Heart right ventricle (tissue), 16 donors: ENCODE results near the gene ABLIM1. TPM values are rescaled to one million over a fixed set of nuclear protein-coding genes. Genes with fewer than 3 reads are reported as not detected.

Source experiments
- ATAC-seq, 8 donors: fragments of 200-7000 bp; cut with Tn5 transposase; one replicate each; pipeline ENCODE4 v1.9.1; 2020; ENCODE audit warnings: mild to moderate bottlenecking in 8 of 8, moderate library complexity in 8 of 8, moderate number of reproducible peaks in 1 of 8
- DNase-seq, 2 donors: peaks; one replicate each; pipeline ENCODE4 v3.0.0-alpha.2; 2020
- H3K27ac ChIP-seq, 10 donors: fragments of 200-600 bp; sonication (generic) in 2 of 10; one replicate each; pipeline versions ENCODE4 v1.5.0 to v1.8.0; 2020 to 2022; ENCODE audit warnings: mild to moderate bottlenecking in 3 of 10
- H3K27me3 ChIP-seq, 7 donors: fragments of 200-600 bp; one replicate each; pipeline ENCODE4 v1.8.0; 2021 to 2022; ENCODE audit warnings: mild to moderate bottlenecking in 2 of 7
- H3K36me3 ChIP-seq, 9 donors: fragments of 200-600 bp; sonication (generic) in 1 of 9; one replicate each; pipeline versions ENCODE4 v1.5.0 to v1.8.0; 2020 to 2022; ENCODE audit warnings: mild to moderate bottlenecking in 2 of 9
- H3K4me1 ChIP-seq, 9 donors: fragments of 200-600 bp; sonication (generic) in 1 of 9; one replicate each; pipeline versions ENCODE4 v1.5.0 to v1.8.0; 2020 to 2022; ENCODE audit warnings: mild to moderate bottlenecking in 4 of 9
- H3K4me3 ChIP-seq, 10 donors: fragments of 200-600 bp; sonication (generic) in 2 of 10; one replicate each; pipeline versions ENCODE4 v1.5.0 to v1.8.0; 2020 to 2022; ENCODE audit warnings: mild to moderate bottlenecking in 7 of 10, moderate library complexity in 2 of 10
- H3K9me3 ChIP-seq, 11 donors: fragments of 200-600 bp in 10 of 11; sonication (generic) in 2 of 11; one replicate each; pipeline versions ENCODE4 v1.5.0 to v1.8.0; 2013 to 2022; ENCODE audit warnings: mild to moderate bottlenecking in 2 of 11, control low read depth in 1 of 11, moderate library complexity in 1 of 11
- WGBS, 2 donors: extraction: QIAGEN DNeasy Blood & Tissue Kit; methylation state at CpG; one replicate each; pipeline ENCODE4 v1.1.7; 2013; ENCODE audit warnings: inconsistent platforms in 1 of 2; 5-methylcytosine and 5-hydroxymethylcytosine counted together
- intact Hi-C, 10 donors: fragments of 100-400 bp; cut with DNase I; formaldehyde crosslinking; loops; one replicate each; pipeline versions ENCODE4 v1.11.1 to v1.14.2; 2022
- polyA plus RNA-seq, 2 donors: library from polyadenylated mRNA; stranded (reverse); fragments of 200-250 nt; gene quantifications; one replicate each; pipeline ENCODE4 v1.2.3, GENCODE V29; 2013
- total RNA-seq, 10 donors: library from RNA; stranded (reverse); fragmentation: NEBNext Ultra II Directional in 3 of 10; extraction: Animal tissue kit (Norgen Biotek cat#: 25700) in 3 of 10; gene quantifications; one replicate each; pipeline versions ENCODE4 v1.2.1 to v1.2.4, GENCODE V29; 2021 to 2023
- TF ChIP-seq, protein P1 (sequence below), 9 donors: fragments of 200-600 bp; sonication (generic) in 2 of 9; IDR thresholded peaks; one replicate each; pipeline versions ENCODE4 v1.5.0 to v1.8.0; 2021 to 2022; ENCODE audit warnings: antibody characterized with exemption in 9 of 9, mild to moderate bottlenecking in 5 of 9, moderate library complexity in 1 of 9
- donor health status: Arrhythmogenic right ventricular cardiomyopathy.
- donor health status: ischemic (EF 13 %, LVEDD 7.1; RV severe dilation, severe dysfunction).
- donor health status: healthy with polysubstance abuse.
- donor health status: DM: no; HTN: yes; CAD: no.
- donor health status: DM: no; HTN: no; CAD: no.
- donor health status: ischemic (EF 25% LVEDD 6.9; RV normal size, moderate dysfunction).
- donor health status: ischemic (EF 25% LVEDD 5.7; RV mildly dilated, moderate dysfunction).
- donor health status: healthy.
- donor health status: DM: yes; HTN: yes; CAD: no.
- donor health status: Ischemic cardiomyopathy.
- donor health status: ischemic (EF 35%, LVEDD 5.7; RV mildly dilated, moderate dysfunction).
- donor health status: nonischemic (EF 11% LVEDD 7.7; RV severe dilation, severe dysfunction).
- donor health status: DM: yes; HTN: yes; CAD: no.
- donor health status: PGD.
- donor health status: ischemic (EF 29% LVEDD 5.4; RV normal size, mild dysfunction).
- donor health status: nonischemic (EF 23%, LVEDD 6.1; RV moderate dilation, normal function).

The ABLIM1 gene
- total and polyA plus RNA-seq, 12 donors = 119 to 816 (median 600) TPM

DNA sequence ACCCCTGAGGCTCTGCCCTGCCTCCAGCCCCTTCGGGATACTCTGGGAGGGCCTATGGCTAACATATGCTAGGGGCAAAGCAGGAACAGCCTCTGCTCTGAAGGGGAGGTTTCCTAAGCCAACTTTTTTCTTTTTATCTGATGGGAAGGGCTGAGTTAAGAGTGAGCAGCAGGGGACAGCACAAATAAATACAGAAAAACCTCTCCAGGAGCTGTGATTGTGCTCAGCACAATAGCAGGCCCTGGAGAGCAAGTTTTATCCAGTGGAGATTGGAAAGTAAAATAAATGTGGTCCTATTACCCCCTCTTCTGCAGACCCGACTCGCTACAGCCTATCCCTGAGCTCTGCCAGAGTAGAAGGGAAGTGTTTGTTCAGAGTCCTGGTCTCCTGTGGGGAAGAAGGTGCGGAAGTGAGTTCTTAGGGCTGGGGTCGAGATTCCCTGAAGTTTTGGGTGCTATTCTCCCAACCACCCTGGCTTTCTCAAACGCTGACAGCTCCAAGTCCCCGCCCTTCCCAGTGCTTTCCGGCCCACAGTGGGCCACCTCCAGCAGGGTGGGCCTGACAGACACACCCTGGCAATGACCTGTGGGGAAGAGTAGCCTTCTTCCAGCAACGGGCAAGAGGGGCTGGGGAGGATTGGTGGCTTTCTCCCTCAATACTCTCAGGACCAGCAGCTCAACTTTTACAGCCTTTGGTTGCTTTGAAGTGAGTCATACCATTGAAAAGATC is 230.8 kb downstream of the ABLIM1 start:
- Histone ChIP-seq H3K9me3 (no peaks in the 10 kb centered on the region), H3K27me3 (no peaks in the 10 kb centered on the region), H3K36me3 (peaks cover 0 to 25% (median 0%) of the 10 kb centered on the region in 9 donors), H3K27ac (peak overlapping the region in 9 of 10 donors; percentile 6 to 85 (median 64)), H3K4me1 (peaks cover 3 to 29% (median 20%) of the 10 kb centered on the region in 9 donors), H3K4me3 (no peak overlapping the region)
- intact Hi-C loops = loop anchor here in 3 of 10 donors (2.0 to 5.0 kb wide), 2 partner anchors 122 to 125 kb away; no protein-coding TSS in a partner anchor
- TF ChIP-seq, protein P1, sequence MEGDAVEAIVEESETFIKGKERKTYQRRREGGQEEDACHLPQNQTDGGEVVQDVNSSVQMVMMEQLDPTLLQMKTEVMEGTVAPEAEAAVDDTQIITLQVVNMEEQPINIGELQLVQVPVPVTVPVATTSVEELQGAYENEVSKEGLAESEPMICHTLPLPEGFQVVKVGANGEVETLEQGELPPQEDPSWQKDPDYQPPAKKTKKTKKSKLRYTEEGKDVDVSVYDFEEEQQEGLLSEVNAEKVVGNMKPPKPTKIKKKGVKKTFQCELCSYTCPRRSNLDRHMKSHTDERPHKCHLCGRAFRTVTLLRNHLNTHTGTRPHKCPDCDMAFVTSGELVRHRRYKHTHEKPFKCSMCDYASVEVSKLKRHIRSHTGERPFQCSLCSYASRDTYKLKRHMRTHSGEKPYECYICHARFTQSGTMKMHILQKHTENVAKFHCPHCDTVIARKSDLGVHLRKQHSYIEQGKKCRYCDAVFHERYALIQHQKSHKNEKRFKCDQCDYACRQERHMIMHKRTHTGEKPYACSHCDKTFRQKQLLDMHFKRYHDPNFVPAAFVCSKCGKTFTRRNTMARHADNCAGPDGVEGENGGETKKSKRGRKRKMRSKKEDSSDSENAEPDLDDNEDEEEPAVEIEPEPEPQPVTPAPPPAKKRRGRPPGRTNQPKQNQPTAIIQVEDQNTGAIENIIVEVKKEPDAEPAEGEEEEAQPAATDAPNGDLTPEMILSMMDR (IDR thresholded peaks at IDR 0.05) = peak in 4 of 9 donors; percentile 23 to 41 (median 39)
- DNase-seq = no peak
- WGBS, 2 donors = 45 to 56% methylated on average over 9 of the region's 9 CpGs
- ATAC-seq = peak; percentile 32 to 68 (median 53)

DNA sequence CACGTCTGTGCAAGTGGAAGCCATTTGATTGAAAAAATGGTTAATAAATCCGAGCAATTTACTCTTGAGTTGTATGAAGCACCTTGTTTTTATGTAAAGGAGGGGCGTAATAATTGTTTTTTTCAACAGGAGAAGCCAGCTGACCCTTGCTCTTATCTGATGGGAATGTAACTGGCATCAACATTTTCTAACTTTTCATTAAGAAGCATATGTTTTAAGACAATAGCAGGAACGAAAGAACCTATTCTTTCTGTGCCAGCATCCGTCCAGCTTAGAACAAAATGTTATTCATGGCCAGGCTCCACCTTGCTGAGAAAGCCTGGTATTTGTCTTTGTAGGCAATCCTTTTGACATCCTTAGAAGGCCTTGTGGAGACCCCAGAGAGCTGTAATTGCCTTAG is 231.6 kb downstream of the ABLIM1 start:
- no peak for DNase-seq
- TF ChIP-seq, protein P1 (IDR thresholded peaks at IDR 0.05) = no peak
- H3K4me1 ChIP-seq = peaks cover 3 to 29% (median 20%) of the 10 kb centered on the region in 9 donors
- peak overlapping the region in 7 of 10 donors; percentile 6 to 85 (median 65) for H3K27ac ChIP-seq
- H3K36me3 ChIP-seq = peaks cover 0 to 18% (median 0%) of the 10 kb centered on the region in 9 donors
- H3K27me3 ChIP-seq = no peaks in the 10 kb centered on the region
- 41 to 48% methylated on average over 5 of the region's 5 CpGs for WGBS, 2 donors
- H3K9me3 ChIP-seq = no peaks in the 10 kb centered on the region
- ATAC-seq = peak in 5 of 8 donors; percentile 13 to 29 (median 19)
- H3K4me3 ChIP-seq = no peak overlapping the region
- intact Hi-C loops = loop anchor here in 3 of 10 donors (2.0 to 5.0 kb wide), 2 partner anchors 122 to 124 kb away; no protein-coding TSS in a partner anchor

DNA sequence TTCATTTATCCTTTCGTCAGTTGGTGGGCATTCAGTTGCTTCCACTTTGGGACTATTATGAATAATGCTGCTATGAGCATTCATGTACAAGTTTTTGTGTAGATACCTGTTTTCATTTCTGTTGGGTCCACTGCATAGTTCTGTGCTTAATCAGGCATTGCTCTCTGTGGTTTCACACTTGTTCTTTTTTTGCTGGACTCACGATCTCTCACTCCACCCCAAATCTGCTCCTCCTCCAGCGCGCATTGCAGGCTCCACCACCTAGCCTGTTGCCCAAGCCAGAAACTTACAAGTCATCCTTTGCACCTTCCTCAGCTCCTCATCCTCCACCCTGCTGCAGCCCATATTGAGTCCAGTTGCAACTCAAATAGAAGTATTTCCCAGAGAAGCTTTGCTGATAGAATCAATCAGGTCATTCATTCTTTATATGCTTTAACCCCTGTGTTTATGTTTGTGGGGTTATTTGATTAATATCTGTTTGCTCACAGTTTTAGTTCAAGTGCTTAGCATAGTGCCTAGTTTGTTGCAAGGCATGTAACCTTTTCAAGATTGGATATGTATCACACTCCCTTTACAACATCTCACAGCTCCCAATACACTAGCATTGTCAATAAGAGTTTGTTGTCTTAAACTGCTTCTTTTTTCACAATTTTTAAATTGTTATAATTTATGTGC is 237.1 kb downstream of the ABLIM1 start:
- 92% methylated on average over 4 of the region's 4 CpGs for WGBS, 2 donors
- no peak for ATAC-seq

DNA sequence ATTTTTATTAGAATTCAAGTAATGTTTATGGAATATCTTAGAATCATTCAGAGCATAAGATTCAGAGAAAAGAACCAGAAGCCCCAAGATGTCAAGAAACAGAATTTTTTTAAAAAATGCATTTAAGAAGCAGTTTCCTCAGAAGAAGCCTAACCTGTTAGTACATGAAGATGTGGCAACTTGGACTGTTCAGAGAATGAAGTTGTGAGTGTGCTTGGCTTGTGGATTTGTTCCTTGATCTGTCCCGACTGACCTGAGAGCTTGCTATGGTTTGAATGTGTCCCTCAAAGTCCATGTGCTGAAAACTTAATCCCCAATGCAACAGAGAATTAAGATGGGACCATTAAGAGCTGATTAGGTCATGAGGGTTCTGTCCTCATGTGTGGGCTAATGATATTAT is 240.0 kb downstream of the ABLIM1 start:
- H3K36me3 ChIP-seq = no peaks in the 10 kb centered on the region
- peaks cover 0 to 7% (median 6%) of the 10 kb centered on the region in 9 donors for H3K4me1 ChIP-seq
- no peaks in the 10 kb centered on the region for H3K9me3 ChIP-seq
- peaks cover 0 to 3% (median 0%) of the 10 kb centered on the region in 7 donors for H3K27me3 ChIP-seq
- ATAC-seq = no peak
- intact Hi-C loops = no loop called here
- 82 to 84% methylated on average over 1 of the region's 1 CpG for WGBS, 2 donors
- TF ChIP-seq, protein P1 (IDR thresholded peaks at IDR 0.05) = no peak
- H3K4me3 ChIP-seq = no peak overlapping the region
- H3K27ac ChIP-seq = no peak overlapping the region
- DNase-seq = no peak

More for the DNA sequence above, 237.1 kb downstream of the ABLIM1 start:
- Histone ChIP-seq H3K9me3 (no peaks in the 10 kb centered on the region), H3K36me3 (no peaks in the 10 kb centered on the region), H3K4me3 (no peak overlapping the region), H3K27me3 (peaks cover 0 to 1% (median 0%) of the 10 kb centered on the region in 7 donors), H3K27ac (no peak overlapping the region), H3K4me1 (peaks cover 0 to 7% (median under 1%) of the 10 kb centered on the region in 9 donors)
- TF ChIP-seq, protein P1 (IDR thresholded peaks at IDR 0.05) = no peak
- intact Hi-C loops = no loop called here
- DNase-seq = no peak
